Activated CD4-positive, alpha-beta T cell treated with anti-CD3 and anti-CD28 coated beads, Interleukin-2, amount 10 ng/mL, durations not matched to agents 7 days and 5 days (primary cell): ENCODE measurements around the gene PFKFB2. TPM values are rescaled to one million over a fixed set of nuclear protein-coding genes. Genes with fewer than 3 reads are reported as not detected.

Experiments
- CTCF ChIA-PET: fragments of 350-600 bp; sonication (Branson Sonifier 250); formaldehyde crosslinking; loops from one replicate; lab custom pipeline; 2021; ENCODE audit warnings: antibody characterized with exemption; lab: Charles Lee
- POLR2A ChIA-PET: fragments of 350-600 bp; sonication (Branson Sonifier 250); formaldehyde crosslinking; loops from one replicate; lab custom pipeline; 2021; ENCODE audit warnings: antibody characterized with exemption; lab: Charles Lee
- DNase-seq: peaks from one replicate; pipeline ENCODE4 v3.0.0-alpha.2; 2020
- H3K27ac Mint-ChIP-seq: one replicate; pipeline ENCODE4 v1.8.0; 2021; ENCODE audit warnings: mild to moderate bottlenecking, moderate library complexity, mixed read lengths
- H3K27me3 Mint-ChIP-seq: one replicate; pipeline ENCODE4 v1.8.0; 2021; ENCODE audit warnings: mixed read lengths
- H3K36me3 Mint-ChIP-seq: one replicate; pipeline ENCODE4 v1.8.0; 2021; ENCODE audit warnings: low read depth, mixed read lengths
- H3K4me1 Mint-ChIP-seq: one replicate; pipeline ENCODE4 v1.8.0; 2021; ENCODE audit warnings: mixed read lengths
- H3K4me3 Mint-ChIP-seq: one replicate; pipeline ENCODE4 v1.8.0; 2021; ENCODE audit warnings: mild to moderate bottlenecking, moderate library complexity, mixed read lengths
- H3K9me3 Mint-ChIP-seq: one replicate; pipeline ENCODE4 v1.8.0; 2021; ENCODE audit warnings: mixed read lengths
- total RNA-seq, 2 experiments: library from RNA; stranded (reverse); gene quantifications; one replicate each; pipeline ENCODE4 v1.2.3, GENCODE V29; 2021

PFKFB2 gene
- total RNA-seq, 2 experiments from 2014 or later: 2.1 to 2.5 TPM

DNA sequence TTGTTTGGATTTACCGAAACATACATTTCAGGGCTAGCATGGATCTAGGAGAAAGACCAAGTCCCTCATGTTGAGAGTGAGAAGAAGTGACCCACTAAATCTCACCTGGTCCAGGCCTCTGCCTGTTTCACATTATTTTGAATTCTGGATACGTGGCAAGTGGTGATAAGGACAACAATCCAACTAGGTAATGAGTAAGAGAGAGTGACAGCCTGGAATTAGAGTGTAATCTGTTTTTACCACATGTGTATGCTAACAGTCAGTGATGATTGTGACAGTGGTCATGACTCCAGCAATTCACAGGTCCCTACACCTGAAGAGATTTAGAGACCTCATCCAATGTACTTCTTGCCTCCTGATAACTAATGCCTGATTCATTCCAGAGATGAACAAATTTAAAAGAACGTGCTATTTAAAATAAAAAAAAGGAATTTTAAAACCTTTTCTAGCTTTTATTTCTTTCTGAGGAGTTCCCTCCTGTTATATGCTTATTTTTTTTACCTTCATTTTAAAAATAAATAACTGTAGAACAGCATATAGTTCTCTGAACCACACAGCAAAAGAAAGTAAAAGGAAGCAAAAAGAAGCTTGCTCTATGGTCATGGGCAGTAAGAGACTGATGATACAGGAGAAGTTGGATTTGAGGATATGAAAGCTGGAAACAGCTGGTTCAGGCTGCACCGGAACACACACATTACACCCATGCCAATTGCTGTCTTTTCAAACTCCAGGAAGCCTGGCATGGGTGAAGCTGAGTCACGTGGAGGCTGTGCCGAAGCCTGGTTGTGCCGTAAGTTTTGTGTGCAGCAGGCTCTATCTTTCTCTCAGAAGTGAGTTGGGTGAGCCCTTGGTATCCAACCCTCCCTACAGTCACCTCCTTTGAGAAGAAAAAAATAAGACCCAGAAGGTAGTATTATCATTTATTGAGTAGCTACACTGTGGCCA, 35.2 kb upstream of the PFKFB2 start:
- Mint-ChIP-seq H3K27ac (no peak overlapping the region), H3K4me1 (peaks cover 3% of the 10 kb centered on the region), H3K36me3 (no peaks in the 10 kb centered on the region), H3K4me3 (no peak overlapping the region), H3K9me3 (no peaks in the 10 kb centered on the region), H3K27me3 (peaks cover 20% of the 10 kb centered on the region)
- ChIA-PET CTCF (no interaction called here), POLR2A (no interaction called here)
- DNase-seq: no peak

DNA sequence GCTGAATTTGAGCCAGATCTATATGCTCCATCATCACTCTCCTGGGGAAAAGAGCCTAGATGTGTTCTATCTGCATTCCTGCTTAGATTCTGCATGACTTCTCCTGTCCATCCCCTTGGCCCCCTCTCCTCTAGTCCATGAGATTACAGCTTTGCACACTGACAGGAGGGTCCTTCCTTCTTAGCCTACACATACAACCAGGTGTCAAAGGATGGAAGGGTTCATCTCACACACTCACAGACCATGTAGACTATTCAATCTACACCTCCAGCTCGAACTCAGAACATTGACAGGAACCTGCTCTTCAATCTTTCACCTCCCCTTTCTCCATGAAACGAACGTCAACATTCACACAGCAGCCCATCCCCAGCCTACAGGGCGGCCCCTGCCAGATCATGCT, 34.4 kb upstream of the PFKFB2 start:
- H3K4me1 Mint-ChIP-seq: peaks cover 3% of the 10 kb centered on the region
- no peak for DNase-seq

DNA sequence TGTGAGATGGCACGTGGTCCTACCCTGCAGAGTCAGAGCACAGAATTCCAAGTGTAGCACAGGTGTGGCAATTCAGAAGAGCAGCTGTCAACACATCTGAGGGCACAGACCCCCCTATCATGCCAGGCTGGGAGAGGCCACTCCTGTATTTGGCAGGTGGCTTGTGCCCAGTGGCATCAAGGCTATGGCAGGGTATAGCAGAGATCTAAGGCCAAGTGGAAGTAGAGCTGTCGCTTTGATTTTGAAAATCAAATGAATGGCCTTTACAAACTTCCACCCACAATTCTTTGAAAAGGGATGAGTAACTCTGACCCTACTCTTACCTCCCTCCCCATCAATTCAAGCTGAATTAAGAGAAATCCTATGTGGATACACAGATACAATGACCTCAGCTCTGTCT, 33.9 kb upstream of the PFKFB2 start:
- no peak overlapping the region for H3K27ac Mint-ChIP-seq
- H3K36me3 Mint-ChIP-seq: no peaks in the 10 kb centered on the region
- peaks cover 3% of the 10 kb centered on the region for H3K4me1 Mint-ChIP-seq
- ChIA-PET POLR2A (no interaction called here), CTCF (interaction anchor here (0.9 kb wide), 1 partner anchor 21 kb away, joined by 5 read pairs; no protein-coding TSS in a partner anchor)
- no peak for DNase-seq
- H3K9me3 Mint-ChIP-seq: no peaks in the 10 kb centered on the region
- peaks cover 12% of the 10 kb centered on the region for H3K27me3 Mint-ChIP-seq
- no peak overlapping the region for H3K4me3 Mint-ChIP-seq

More for the DNA sequence above, 34.4 kb upstream of the PFKFB2 start:
- ChIA-PET POLR2A (no interaction called here), CTCF (interaction anchor here (0.9 kb wide), 1 partner anchor 22 kb away, joined by 5 read pairs; no protein-coding TSS in a partner anchor)
- H3K4me3 Mint-ChIP-seq: no peak overlapping the region
- H3K36me3 Mint-ChIP-seq: no peaks in the 10 kb centered on the region
- peaks cover 13% of the 10 kb centered on the region for H3K27me3 Mint-ChIP-seq
- H3K9me3 Mint-ChIP-seq: no peaks in the 10 kb centered on the region
- no peak overlapping the region for H3K27ac Mint-ChIP-seq

DNA sequence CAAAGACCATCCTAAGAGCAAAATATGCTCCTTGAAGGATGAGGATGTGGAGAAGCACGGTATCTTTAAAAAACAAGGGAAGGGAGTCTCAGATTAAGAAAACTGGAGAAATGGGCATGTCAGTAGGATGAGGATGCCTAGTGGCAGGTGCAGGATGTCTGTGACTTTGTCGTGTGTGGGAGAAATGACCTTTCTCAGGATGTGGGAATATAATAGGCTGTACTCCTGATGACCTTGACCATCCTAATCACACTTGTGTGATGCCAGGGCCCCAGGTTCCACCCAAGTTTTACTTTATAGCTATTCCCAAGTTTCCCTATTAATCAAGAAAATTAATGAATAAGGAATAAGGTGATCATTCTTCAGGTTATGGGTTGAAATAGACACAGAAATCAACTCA, 33.4 kb upstream of the PFKFB2 start:
- ChIA-PET CTCF (interaction anchor here (0.6 to 0.9 kb wide), 2 partner anchors 21 to 106 kb away, joined by 4 to 5 read pairs; no protein-coding TSS in a partner anchor), POLR2A (no interaction called here)
- no peaks in the 10 kb centered on the region for H3K36me3 Mint-ChIP-seq
- peaks cover 10% of the 10 kb centered on the region for H3K27me3 Mint-ChIP-seq
- H3K9me3 Mint-ChIP-seq: no peaks in the 10 kb centered on the region
- no peak for DNase-seq
- H3K4me1 Mint-ChIP-seq: peaks cover 3% of the 10 kb centered on the region
- H3K27ac Mint-ChIP-seq: no peak overlapping the region
- no peak overlapping the region for H3K4me3 Mint-ChIP-seq

DNA sequence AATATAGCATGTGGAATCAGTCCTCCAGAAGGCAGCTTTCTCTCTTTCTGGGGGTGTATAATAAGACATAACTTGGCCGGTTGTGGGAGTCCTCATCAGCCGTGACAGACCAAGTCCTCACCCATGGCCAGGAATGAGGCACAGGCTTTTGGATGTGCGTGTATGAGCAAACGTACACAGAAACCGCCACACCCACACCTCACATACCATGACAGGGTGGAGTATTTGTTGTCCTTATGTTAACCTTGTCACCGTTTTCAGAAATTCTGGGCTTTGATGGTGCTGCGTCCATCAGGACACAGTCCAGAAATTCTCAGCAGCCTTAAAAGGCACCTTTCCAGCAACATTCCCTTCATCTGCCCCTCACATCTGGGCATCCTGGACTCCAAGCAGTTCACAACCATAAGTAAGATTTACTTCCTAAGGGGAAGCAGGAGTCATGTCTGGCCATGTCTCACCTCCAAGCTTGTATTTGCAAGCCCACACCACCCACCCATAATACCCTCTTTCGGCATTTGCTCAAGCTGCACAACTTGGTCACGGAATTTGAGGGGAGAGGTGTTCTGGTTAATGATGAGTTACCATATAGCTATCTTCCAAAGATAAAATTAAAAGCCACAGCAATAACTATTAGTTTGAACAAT, 32.9 kb upstream of the PFKFB2 start:
- peaks cover 3% of the 10 kb centered on the region for H3K4me1 Mint-ChIP-seq
- ChIA-PET POLR2A (interaction anchor here (0.6 kb wide), 1 partner anchor 9 kb away, joined by 4 read pairs; no protein-coding TSS in a partner anchor), CTCF (interaction anchor here (0.6 to 1.0 kb wide), 4 partner anchors 12 to 106 kb away, joined by 3 to 4 read pairs (median 3); no protein-coding TSS in a partner anchor)
- no peaks in the 10 kb centered on the region for H3K9me3 Mint-ChIP-seq
- no peak overlapping the region for H3K27ac Mint-ChIP-seq
- no peak overlapping the region for H3K4me3 Mint-ChIP-seq
- H3K27me3 Mint-ChIP-seq: peaks cover 7% of the 10 kb centered on the region
- no peaks in the 10 kb centered on the region for H3K36me3 Mint-ChIP-seq
- no peak for DNase-seq

DNA sequence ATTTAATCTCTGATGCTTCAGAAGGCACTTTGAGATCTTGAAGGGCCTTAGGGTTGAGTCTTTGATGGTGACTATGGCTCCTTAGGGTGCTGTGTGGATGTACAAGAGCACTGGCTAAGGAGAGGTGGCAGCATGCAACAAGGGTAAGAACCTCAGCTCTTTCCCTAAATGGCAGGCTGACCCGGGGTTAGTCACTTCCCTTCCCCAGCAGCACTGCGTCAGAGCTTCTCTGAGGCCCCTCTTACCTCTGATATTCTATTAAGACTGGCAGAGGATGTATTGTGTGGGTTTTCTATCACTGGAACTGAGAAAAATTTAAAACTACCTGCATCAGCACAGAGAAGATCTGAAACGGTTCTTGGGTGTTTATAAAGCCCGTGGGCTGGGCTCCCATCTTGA, 32.4 kb upstream of the PFKFB2 start:
- Mint-ChIP-seq H3K27ac (no peak overlapping the region), H3K4me1 (peaks cover 3% of the 10 kb centered on the region), H3K4me3 (no peak overlapping the region), H3K9me3 (no peaks in the 10 kb centered on the region), H3K27me3 (peaks cover 7% of the 10 kb centered on the region), H3K36me3 (no peaks in the 10 kb centered on the region)
- ChIA-PET POLR2A (interaction anchor here (0.6 kb wide), 1 partner anchor 8 kb away, joined by 4 read pairs; no protein-coding TSS in a partner anchor), CTCF (interaction anchor here (0.7 to 1.0 kb wide), 3 partner anchors 11 to 22 kb away, joined by 3 read pairs; no protein-coding TSS in a partner anchor)
- DNase-seq: no peak

DNA sequence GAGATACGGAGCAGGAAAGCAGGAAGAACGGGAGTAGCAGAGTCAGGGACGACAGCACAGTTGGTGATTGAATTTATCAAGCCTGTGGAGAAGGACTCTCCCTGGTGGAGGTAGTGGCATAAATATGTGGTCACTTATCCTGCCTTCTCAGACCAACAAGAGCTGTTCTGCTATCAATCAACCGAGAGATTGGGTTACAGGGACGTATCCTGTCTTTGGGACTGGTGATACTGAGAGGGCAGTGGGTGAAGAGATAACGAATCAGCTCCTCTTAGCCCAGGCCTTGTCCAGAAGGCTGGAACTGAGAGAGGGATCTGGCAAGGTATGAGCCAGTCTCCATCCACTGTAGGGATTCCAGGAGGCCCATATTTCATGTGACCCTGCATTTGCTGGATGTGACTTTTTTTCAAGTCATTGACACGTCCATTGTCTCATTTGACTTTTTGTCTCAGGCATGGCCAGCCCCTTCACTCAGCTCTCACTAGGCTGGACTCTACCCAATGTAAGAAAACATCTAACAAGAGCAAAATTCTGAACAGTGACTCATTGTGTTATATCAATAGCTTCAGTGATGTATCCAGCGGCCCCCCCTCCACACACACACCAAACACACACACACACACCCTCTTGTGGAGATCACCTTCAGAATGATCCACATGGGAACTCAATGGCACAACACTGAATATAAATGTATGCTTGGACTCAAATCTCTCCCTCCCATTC, 31.8 kb upstream of the PFKFB2 start:
- H3K27me3 Mint-ChIP-seq: peaks cover 9% of the 10 kb centered on the region
- no peaks in the 10 kb centered on the region for H3K4me1 Mint-ChIP-seq
- CTCF ChIA-PET: interaction anchor here (1.0 to 2.0 kb wide), 2 partner anchors 23 to 29 kb away, joined by 3 to 4 read pairs; no protein-coding TSS in a partner anchor
- no peaks in the 10 kb centered on the region for H3K9me3 Mint-ChIP-seq
- POLR2A ChIA-PET: no interaction called here
- no peak overlapping the region for H3K4me3 Mint-ChIP-seq
- DNase-seq: no peak
- H3K27ac Mint-ChIP-seq: no peak overlapping the region
- no peaks in the 10 kb centered on the region for H3K36me3 Mint-ChIP-seq

DNA sequence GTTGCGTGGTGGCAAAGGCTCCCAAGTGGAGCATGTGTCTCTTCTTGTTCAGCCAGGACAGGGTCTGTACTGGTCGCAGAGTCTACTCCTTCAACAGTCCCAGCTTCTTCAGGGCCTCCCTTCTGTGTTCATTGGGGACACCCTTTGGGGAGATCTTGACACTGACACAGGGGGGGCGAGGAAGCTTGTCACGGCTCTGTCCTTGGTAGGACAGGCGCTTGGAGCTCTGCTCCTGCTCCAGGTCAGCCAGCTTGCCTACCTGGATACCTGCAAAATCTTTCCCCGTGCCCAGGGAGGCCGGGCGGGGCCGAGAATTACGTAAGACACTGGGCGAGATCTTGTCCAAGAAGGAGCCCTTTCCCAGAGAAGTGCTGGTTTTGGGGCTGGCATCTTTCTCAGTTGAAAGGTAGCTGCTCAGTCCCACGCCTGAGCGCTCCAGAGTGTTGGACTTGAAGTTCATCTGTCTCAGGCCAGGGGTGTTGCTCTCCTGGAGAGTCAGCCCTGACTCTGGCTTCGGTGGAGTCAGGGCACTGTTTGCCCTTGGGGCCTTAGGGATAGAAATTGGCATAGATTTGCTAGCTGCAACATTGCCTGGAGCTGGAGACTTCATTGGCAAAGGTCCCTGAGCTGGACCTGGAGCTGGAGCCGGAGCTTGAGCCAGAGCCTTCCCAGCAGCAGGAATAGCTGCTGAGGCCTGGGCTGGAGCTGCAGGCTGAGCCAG, 31.0 kb upstream of the PFKFB2 start:
- ChIA-PET POLR2A (no interaction called here), CTCF (interaction anchor here (0.5 to 2.0 kb wide), 4 partner anchors 11 to 28 kb away, joined by 3 to 6 read pairs (median 4); partner anchors contain the start of gene C1orf116)
- no peaks in the 10 kb centered on the region for H3K4me1 Mint-ChIP-seq
- no peaks in the 10 kb centered on the region for H3K9me3 Mint-ChIP-seq
- H3K36me3 Mint-ChIP-seq: no peaks in the 10 kb centered on the region
- DNase-seq: no peak
- H3K27ac Mint-ChIP-seq: no peak overlapping the region
- H3K4me3 Mint-ChIP-seq: no peak overlapping the region
- H3K27me3 Mint-ChIP-seq: peaks cover 12% of the 10 kb centered on the region

DNA sequence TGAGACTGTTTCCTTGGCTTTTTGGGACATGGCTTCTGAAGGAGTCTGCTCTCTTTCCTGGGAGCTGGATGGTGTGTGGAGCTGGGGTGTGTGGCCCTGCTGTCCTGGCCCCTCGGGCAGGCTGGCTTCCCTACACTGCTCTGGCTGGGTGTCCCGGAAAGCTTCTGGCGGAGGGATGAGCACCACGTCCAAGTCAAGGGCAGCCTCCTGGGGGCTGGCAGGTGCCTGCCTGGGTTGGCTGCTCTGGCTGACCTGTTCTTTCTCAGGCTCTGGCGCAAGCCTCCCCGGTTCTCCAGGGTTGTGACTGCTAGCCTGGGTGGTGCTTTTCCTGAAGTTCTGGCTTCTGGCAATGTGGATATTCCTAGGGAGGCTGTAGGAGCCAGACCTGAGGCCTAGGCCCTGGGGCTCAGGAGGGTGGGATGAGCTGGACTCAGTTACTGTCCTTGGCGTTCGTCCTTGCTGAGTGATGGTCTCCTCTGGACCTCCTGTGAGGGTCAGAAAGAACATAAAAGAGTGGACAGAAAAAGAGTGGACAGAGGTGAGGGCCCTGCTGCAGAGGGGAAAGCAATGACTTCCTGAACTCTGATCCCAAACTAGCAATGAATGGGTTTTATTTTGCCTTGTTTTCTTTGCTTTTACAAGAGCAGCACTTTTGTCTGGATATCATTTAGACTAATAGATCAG, 29.9 kb upstream of the PFKFB2 start:
- Mint-ChIP-seq H3K4me1 (no peaks in the 10 kb centered on the region), H3K27me3 (peaks cover 17% of the 10 kb centered on the region), H3K9me3 (no peaks in the 10 kb centered on the region), H3K4me3 (no peak overlapping the region), H3K36me3 (no peaks in the 10 kb centered on the region), H3K27ac (no peak overlapping the region)
- ChIA-PET CTCF (interaction anchor here (1.0 to 2.0 kb wide), 3 partner anchors 10 to 27 kb away, joined by 4 to 6 read pairs (median 4); partner anchors contain the start of gene C1orf116), POLR2A (no interaction called here)
- no peak for DNase-seq

DNA sequence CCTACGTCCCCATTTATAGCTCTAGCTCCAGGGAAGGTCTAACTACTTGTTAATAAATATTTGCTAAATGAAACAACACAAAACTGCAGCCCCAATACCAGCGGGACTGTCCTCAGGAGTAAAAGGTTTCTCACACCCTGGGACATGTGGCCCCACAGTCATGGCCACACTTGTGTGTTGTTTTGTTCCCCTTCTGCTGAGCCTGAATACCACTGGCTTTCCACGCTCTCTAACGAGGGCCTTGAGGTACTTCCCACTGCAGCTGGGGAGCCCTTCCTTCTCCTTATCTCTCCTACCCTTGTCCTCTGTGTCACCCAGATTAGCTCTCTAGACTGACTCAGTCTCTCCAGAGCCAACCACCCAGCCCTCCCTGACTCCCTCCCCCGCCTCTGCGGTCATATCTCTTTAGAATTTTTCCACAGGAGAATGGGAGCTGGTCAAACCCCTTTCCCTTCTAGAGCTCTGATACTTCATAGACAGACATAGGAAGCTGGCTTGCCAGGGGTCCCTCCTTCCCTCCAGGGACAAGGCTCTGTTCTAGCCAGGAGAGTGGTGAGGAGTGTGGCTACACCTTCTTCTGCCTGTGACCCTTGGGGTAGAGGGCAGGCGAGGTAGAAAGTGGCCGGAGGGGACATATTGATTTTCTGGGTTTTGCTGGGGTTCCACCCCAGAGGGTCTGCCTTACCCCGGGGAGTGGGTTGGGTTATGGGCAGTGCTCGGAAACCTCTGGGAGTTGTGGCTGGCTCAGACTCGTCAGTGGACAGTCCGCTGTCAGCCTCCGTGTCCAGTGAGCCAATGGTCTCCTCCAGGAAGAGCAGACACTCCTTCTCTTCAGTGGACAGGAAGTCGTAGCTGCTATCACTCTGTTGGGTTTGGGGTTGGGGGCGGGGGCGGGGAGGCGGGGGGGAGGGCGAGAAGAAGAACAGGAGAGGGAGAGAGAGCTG, 28.6 kb upstream of the PFKFB2 start:
- Mint-ChIP-seq H3K27ac (no peak overlapping the region), H3K27me3 (peaks cover 17% of the 10 kb centered on the region), H3K4me1 (no peaks in the 10 kb centered on the region), H3K36me3 (no peaks in the 10 kb centered on the region), H3K9me3 (no peaks in the 10 kb centered on the region), H3K4me3 (no peak overlapping the region)
- ChIA-PET POLR2A (no interaction called here), CTCF (interaction anchor here (0.6 to 1.4 kb wide), 6 partner anchors 12 to 393 kb away, joined by 3 to 4 read pairs (median 3); no protein-coding TSS in a partner anchor)
- DNase-seq: no peak
